ENCODE data around the gene SLC4A2. TPM values are rescaled to one million over a fixed set of nuclear protein-coding genes. Genes with fewer than 3 reads are reported as not detected.
A peak's percentile ranks its signal among the peaks of the same experiment; 100 is the strongest.

SLC4A2 gene
- total RNA-seq, 5 donors from 2014 or later (not counting 1 experiment from before 2014, with no cell fraction given), result 52.0 to 91.5 (median 74.4) TPM

GRCh38 chr7:151113344-151114150, 54.2 kb downstream of the SLC4A2 start:
- H3K27ac ChIP-seq (ENCODE audit: low read length), result no peak overlapping the region
- Mint-ChIP-seq H3K27ac (no peak overlapping the region), H3K9me3 (no peaks in the 10 kb centered on the region), H3K4me3 (peak overlapping the region; percentile 41 to 43 (median 42)), H3K36me3 (peaks cover 6% of the 10 kb centered on the region), H3K4me1 (peaks cover 13 to 26% (median 16%) of the 10 kb centered on the region in 3 donors), H3K27me3 (peaks cover 0 to 13% of the 10 kb centered on the region in 2 donors)
- H3K9me3 ChIP-seq, result no peaks in the 10 kb centered on the region
- CTCF ChIA-PET, result interaction anchor here in 1 of 2 donors (1.4 kb wide), 1 partner anchor 150 kb away, joined by 3 read pairs; no protein-coding TSS in a partner anchor
- WGBS (ENCODE audit: insufficient coverage), result 89% methylated on average over 10 of the region's 13 CpGs
- peaks cover 0 to 32% of the 10 kb centered on the region in 2 experiments for H3K27me3 ChIP-seq (replicated peaks in 1 of 2; ENCODE audit: control insufficient read depth in 2 of 2, extremely low read depth in 1 of 2, insufficient read depth in 2 of 2, low read length in 1 of 2)
- H3K4me3 ChIP-seq (ENCODE audit: control insufficient read depth in 1 of 2, extremely low read depth in 1 of 2, low read length in 1 of 2), result no peak overlapping the region
- POLR2A ChIA-PET, result no interaction called here
- peaks cover 2 to 41% of the 10 kb centered on the region in 2 experiments for H3K4me1 ChIP-seq (ENCODE audit: control insufficient read depth in 1 of 2, extremely low read depth in 1 of 2, insufficient read depth in 2 of 2, low read length in 2 of 2)
- DNase-seq (no peak), ATAC-seq (replicated peaks in 1 of 4) (no peak)
- H3K36me3 ChIP-seq (ENCODE audit: control insufficient read depth in 2 of 2, extremely low read depth in 1 of 2, insufficient read depth in 1 of 2, low read length in 1 of 2), result no peaks in the 10 kb centered on the region

- Histone ChIP-seq H3K4me1 (ENCODE audit: control insufficient read depth in 1 of 2, extremely low read depth in 1 of 2, insufficient read depth in 2 of 2, low read length in 2 of 2) (peaks cover 2 to 41% of the 10 kb centered on the region in 2 experiments), H3K27me3 (replicated peaks in 1 of 2; ENCODE audit: control insufficient read depth in 2 of 2, extremely low read depth in 1 of 2, insufficient read depth in 2 of 2, low read length in 1 of 2) (peaks cover 0 to 32% of the 10 kb centered on the region in 2 experiments), H3K27ac (ENCODE audit: low read length) (no peak overlapping the region), H3K4me3 (ENCODE audit: control insufficient read depth in 1 of 2, extremely low read depth in 1 of 2, low read length in 1 of 2) (no peak overlapping the region), H3K36me3 (ENCODE audit: control insufficient read depth in 2 of 2, extremely low read depth in 1 of 2, insufficient read depth in 1 of 2, low read length in 1 of 2) (no peaks in the 10 kb centered on the region), H3K9me3 (no peaks in the 10 kb centered on the region)
- Mint-ChIP-seq H3K9me3 (no peaks in the 10 kb centered on the region), H3K36me3 (peaks cover 12% of the 10 kb centered on the region), H3K27ac (no peak overlapping the region), H3K4me1 (peaks cover 19 to 31% (median 22%) of the 10 kb centered on the region in 3 donors), H3K27me3 (peaks cover 0 to 13% of the 10 kb centered on the region in 2 donors), H3K4me3 (peak overlapping the region; percentile 34 to 41 (median 37))
- ATAC-seq (replicated peaks in 1 of 4) (peak in 1 of 4 experiments; percentile 9), DNase-seq (no peak)
- 41% methylated on average over 99 of the region's 101 CpGs for WGBS (ENCODE audit: insufficient coverage)
- POLR2A ChIA-PET, result no interaction called here
- CTCF ChIA-PET, result no interaction called here
These were observed 55.0 kb downstream of the SLC4A2 start for GRCh38 chr7:151114151-151115090.

- Mint-ChIP-seq H3K9me3 (no peaks in the 10 kb centered on the region), H3K27me3 (peaks cover 0 to 13% of the 10 kb centered on the region in 2 donors), H3K4me1 (peaks cover 19 to 30% (median 22%) of the 10 kb centered on the region in 3 donors), H3K27ac (peak overlapping the region in 1 of 2 donors; percentile 78), H3K4me3 (peak overlapping the region; percentile 63 to 71 (median 64)), H3K36me3 (peaks cover 18% of the 10 kb centered on the region)
- 10% methylated on average over 112 of the region's 114 CpGs for WGBS (ENCODE audit: insufficient coverage)
- ChIA-PET CTCF (no interaction called here), POLR2A (no interaction called here)
- Histone ChIP-seq H3K27ac (ENCODE audit: low read length) (no peak overlapping the region), H3K4me3 (ENCODE audit: control insufficient read depth in 1 of 2, extremely low read depth in 1 of 2, low read length in 1 of 2) (peak overlapping the region in 1 of 2 donors; percentile 10), H3K9me3 (no peaks in the 10 kb centered on the region), H3K36me3 (ENCODE audit: control insufficient read depth in 2 of 2, extremely low read depth in 1 of 2, insufficient read depth in 1 of 2, low read length in 1 of 2) (no peaks in the 10 kb centered on the region), H3K4me1 (ENCODE audit: control insufficient read depth in 1 of 2, extremely low read depth in 1 of 2, insufficient read depth in 2 of 2, low read length in 2 of 2) (peaks cover 2 to 41% of the 10 kb centered on the region in 2 experiments), H3K27me3 (replicated peaks in 1 of 2; ENCODE audit: control insufficient read depth in 2 of 2, extremely low read depth in 1 of 2, insufficient read depth in 2 of 2, low read length in 1 of 2) (peaks cover 0 to 32% of the 10 kb centered on the region in 2 experiments)
- ATAC-seq (replicated peaks in 1 of 4) (peak; percentile 48 to 52 (median 52)), DNase-seq (peak in 9 of 35 experiments; percentile 8 to 53 (median 24))
These were observed 55.9 kb downstream of the SLC4A2 start for GRCh38 chr7:151115121-151115835.

- H3K9me3 ChIP-seq, result no peaks in the 10 kb centered on the region
- no peaks in the 10 kb centered on the region for H3K9me3 Mint-ChIP-seq
- peaks cover 25% of the 10 kb centered on the region for H3K36me3 Mint-ChIP-seq
- peaks cover 0 to 5% of the 10 kb centered on the region in 2 donors for H3K36me3 ChIP-seq (ENCODE audit: control insufficient read depth in 2 of 2, extremely low read depth in 1 of 2, insufficient read depth in 1 of 2, low read length in 1 of 2)
- peaks cover 0 to 38% of the 10 kb centered on the region in 2 experiments for H3K4me1 ChIP-seq (ENCODE audit: control insufficient read depth in 1 of 2, extremely low read depth in 1 of 2, insufficient read depth in 2 of 2, low read length in 2 of 2)
- H3K27ac ChIP-seq (ENCODE audit: low read length), result no peak overlapping the region
- POLR2A ChIA-PET, result no interaction called here
- CTCF ChIA-PET, result no interaction called here
- DNase-seq (peak in 2 of 35 experiments; percentile 14 to 16), ATAC-seq (replicated peaks in 1 of 4) (peak in 1 of 4 experiments; percentile 23)
- 83% methylated on average over 9 of the region's 14 CpGs for WGBS (ENCODE audit: insufficient coverage)
- H3K4me1 Mint-ChIP-seq, result peaks cover 17 to 26% (median 19%) of the 10 kb centered on the region in 3 donors
- H3K27me3 ChIP-seq (replicated peaks in 1 of 2; ENCODE audit: control insufficient read depth in 2 of 2, extremely low read depth in 1 of 2, insufficient read depth in 2 of 2, low read length in 1 of 2), result peaks cover 0 to 32% of the 10 kb centered on the region in 2 experiments
- peak overlapping the region in 1 of 2 donors; percentile 10 for H3K4me3 ChIP-seq (ENCODE audit: control insufficient read depth in 1 of 2, extremely low read depth in 1 of 2, low read length in 1 of 2)
- H3K27ac Mint-ChIP-seq, result peak overlapping the region; percentile 34 to 78
- H3K27me3 Mint-ChIP-seq, result peaks cover 0 to 13% of the 10 kb centered on the region in 2 donors
- H3K4me3 Mint-ChIP-seq, result peak overlapping the region; percentile 63 to 71 (median 64)
These were observed 56.5 kb downstream of the SLC4A2 start for GRCh38 chr7:151115836-151116418.

- peak overlapping the region; percentile 91 to 94 for H3K27ac Mint-ChIP-seq
- WGBS (ENCODE audit: insufficient coverage), result 93% methylated on average over 15 of the region's 27 CpGs
- ATAC-seq (replicated peaks in 1 of 4) (no peak), DNase-seq (no peak)
- POLR2A ChIA-PET, result no interaction called here
- peaks cover 0 to 34% of the 10 kb centered on the region in 2 experiments for H3K4me1 ChIP-seq (ENCODE audit: control insufficient read depth in 1 of 2, extremely low read depth in 1 of 2, insufficient read depth in 2 of 2, low read length in 2 of 2)
- H3K36me3 ChIP-seq (ENCODE audit: control insufficient read depth in 2 of 2, extremely low read depth in 1 of 2, insufficient read depth in 1 of 2, low read length in 1 of 2), result peaks cover 0 to 5% of the 10 kb centered on the region in 2 donors
- H3K27me3 Mint-ChIP-seq, result peaks cover 0 to 13% of the 10 kb centered on the region in 2 donors
- peaks cover 17 to 26% (median 17%) of the 10 kb centered on the region in 3 donors for H3K4me1 Mint-ChIP-seq
- CTCF ChIA-PET, result interaction anchor here (0.6 to 1.1 kb wide), 3 partner anchors 9 to 110 kb away, joined by 3 read pairs; partner anchors contain the start of gene ABCF2 (in 1 of the 2)
- H3K36me3 Mint-ChIP-seq, result peaks cover 33% of the 10 kb centered on the region
- no peaks in the 10 kb centered on the region for H3K9me3 ChIP-seq
- no peaks in the 10 kb centered on the region for H3K9me3 Mint-ChIP-seq
- H3K4me3 Mint-ChIP-seq, result peak overlapping the region; percentile 68 to 79 (median 71)
- peak overlapping the region; percentile 54 for H3K27ac ChIP-seq (ENCODE audit: low read length)
- peaks cover 0 to 32% of the 10 kb centered on the region in 2 experiments for H3K27me3 ChIP-seq (replicated peaks in 1 of 2; ENCODE audit: control insufficient read depth in 2 of 2, extremely low read depth in 1 of 2, insufficient read depth in 2 of 2, low read length in 1 of 2)
- peak overlapping the region; percentile 28 to 41 for H3K4me3 ChIP-seq (ENCODE audit: control insufficient read depth in 1 of 2, extremely low read depth in 1 of 2, low read length in 1 of 2)
These were observed 57.4 kb downstream of the SLC4A2 start for GRCh38 chr7:151116603-151117440.
